ENCODE results near the gene TAF1C. TPM values are rescaled to one million over a fixed set of nuclear protein-coding genes. Genes with fewer than 3 reads are reported as not detected.

Gene TAF1C
- total and polyA plus RNA-seq, 2 of the 8 experiments (the other 6 are each of a cell fraction or from before 2014, with no cell fraction given) = 44.6 to 63.8 TPM

DNA sequence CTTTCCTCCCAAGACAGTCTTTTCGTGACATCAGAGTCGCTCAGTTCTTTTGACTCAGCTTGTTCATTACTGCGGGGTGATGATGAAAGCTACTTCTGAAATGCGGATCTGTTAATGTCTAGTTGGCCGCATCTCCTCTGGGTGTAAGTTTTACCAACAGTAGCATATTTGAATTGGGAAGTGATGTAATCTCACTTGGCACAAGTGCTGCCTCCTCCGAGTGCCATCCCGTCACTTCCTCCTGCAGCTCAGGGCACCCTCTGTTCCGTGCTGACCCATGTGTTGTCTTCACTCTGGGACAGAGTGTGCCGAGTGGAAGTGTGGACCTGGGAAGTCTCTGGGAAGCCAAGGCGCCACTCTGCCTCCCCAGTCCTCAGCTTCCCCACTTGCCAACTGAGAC, 13.0 kb upstream of the TAF1C start (continued):
- TF ChIP-seq BACH1 (IDR thresholded peaks at IDR 0.05; ENCODE audit: low read length) (no peak), FOSL1 (IDR thresholded peaks at IDR 0.05; ENCODE audit: insufficient read depth, low read depth, low read length) (no peak)
